Measurements from ENCODE around the gene MCC.

DNA sequence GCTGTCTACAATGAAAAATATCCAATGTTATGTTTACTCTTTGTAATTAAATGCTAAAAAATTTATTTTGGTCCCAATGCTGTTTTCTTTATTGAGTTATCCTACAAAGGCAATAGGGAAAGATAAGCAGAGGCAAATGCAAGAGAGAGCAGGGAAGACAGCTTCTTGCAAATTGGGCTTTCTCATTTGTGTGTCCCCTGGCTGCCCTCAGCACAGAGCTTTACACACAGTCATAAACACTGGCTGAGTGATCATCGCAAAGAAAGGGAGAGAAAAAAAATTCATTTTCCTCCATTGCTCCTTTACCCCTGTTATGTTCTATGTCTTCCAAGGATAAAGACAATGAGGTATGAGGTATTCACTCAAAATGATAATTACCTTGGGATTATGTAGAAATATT is 51.1 kb downstream of the MCC start:
- TF ChIP-seq, protein P1, sequence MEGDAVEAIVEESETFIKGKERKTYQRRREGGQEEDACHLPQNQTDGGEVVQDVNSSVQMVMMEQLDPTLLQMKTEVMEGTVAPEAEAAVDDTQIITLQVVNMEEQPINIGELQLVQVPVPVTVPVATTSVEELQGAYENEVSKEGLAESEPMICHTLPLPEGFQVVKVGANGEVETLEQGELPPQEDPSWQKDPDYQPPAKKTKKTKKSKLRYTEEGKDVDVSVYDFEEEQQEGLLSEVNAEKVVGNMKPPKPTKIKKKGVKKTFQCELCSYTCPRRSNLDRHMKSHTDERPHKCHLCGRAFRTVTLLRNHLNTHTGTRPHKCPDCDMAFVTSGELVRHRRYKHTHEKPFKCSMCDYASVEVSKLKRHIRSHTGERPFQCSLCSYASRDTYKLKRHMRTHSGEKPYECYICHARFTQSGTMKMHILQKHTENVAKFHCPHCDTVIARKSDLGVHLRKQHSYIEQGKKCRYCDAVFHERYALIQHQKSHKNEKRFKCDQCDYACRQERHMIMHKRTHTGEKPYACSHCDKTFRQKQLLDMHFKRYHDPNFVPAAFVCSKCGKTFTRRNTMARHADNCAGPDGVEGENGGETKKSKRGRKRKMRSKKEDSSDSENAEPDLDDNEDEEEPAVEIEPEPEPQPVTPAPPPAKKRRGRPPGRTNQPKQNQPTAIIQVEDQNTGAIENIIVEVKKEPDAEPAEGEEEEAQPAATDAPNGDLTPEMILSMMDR (optimal IDR thresholded peaks at IDR 0.05 in 1 of 3, IDR thresholded peaks at IDR 0.05 in 1 of 3, conservative IDR thresholded peaks at IDR 0.05 in 1 of 3; ENCODE audit: extremely low read depth in 1 of 3, insufficient read depth in 2 of 3, low read length in 3 of 3): no peak
- no peak for TF ChIP-seq EZH2 (IDR thresholded peaks at IDR 0.05; ENCODE audit: low read length)
